ENCODE measurements around the gene TGFB3.

GRCh38 chr14:75969126-75969525, 12.7 kb downstream of the TGFB3 start:
- TF ChIP-seq POLR2AphosphoS5 (IDR thresholded peaks at IDR 0.05; ENCODE audit: low read depth, low read length), result no peak
- no peak for TF ChIP-seq CTCF (IDR thresholded peaks at IDR 0.05 in 2 of 3, conservative IDR thresholded peaks at IDR 0.05 in 1 of 3; ENCODE audit: borderline replicate concordance in 1 of 3, insufficient read depth in 1 of 3, low read depth in 2 of 3, low read length in 2 of 3)
- no peak for TF ChIP-seq ZNF274 (IDR thresholded peaks at IDR 0.05; ENCODE audit: low read depth, low read length)
